Prostate gland (tissue), 2 donors: ENCODE results near the gene PODN. TPM values are rescaled to one million over a fixed set of nuclear protein-coding genes. Genes with fewer than 3 reads are reported as not detected.

Source experiments
- DNase-seq: peaks from one replicate; pipeline ENCODE4 v3.0.0-alpha.2; 2019; ENCODE audit warnings: low spot score
- H3K27ac ChIP-seq, 2 donors: fragments of 200-600 bp; sonication (generic); 2 replicates each; pipeline ENCODE4 v1.5.1; 2017 to 2019
- H3K27me3 ChIP-seq: fragments of 200-600 bp; sonication (generic); replicated peaks from 2 replicates; pipeline ENCODE4 v1.5.1; 2019; ENCODE audit not compliant: insufficient read depth
- H3K36me3 ChIP-seq, 2 donors: fragments of 200-600 bp; sonication (generic); 1 replicate in 1 of 2; 2 replicates in 1 of 2; pipeline versions ENCODE4 v1.5.1 to v1.8.1; 2017 to 2019
- H3K4me1 ChIP-seq: fragments of 200-600 bp; sonication (generic); replicated peaks from 2 replicates; pipeline ENCODE4 v1.5.1; 2019
- H3K4me3 ChIP-seq, 2 donors: fragments of 200-600 bp; sonication (generic); 2 replicates each; pipeline ENCODE4 v1.5.1; 2017 to 2019
- H3K9me3 ChIP-seq: fragments of 200-600 bp; sonication (generic); 2 replicates; pipeline ENCODE4 v1.5.1; 2017
- CTCF ChIP-seq, 4 experiments: fragments of 200-600 bp in 2 of 4; fragments of 450-650 bp in 2 of 4; sonication (generic) in 2 of 4; IDR thresholded peaks; 1 replicate in 3 of 4; 2 replicates in 1 of 4; pipeline ENCODE4 v1.5.1; 2016 to 2019; ENCODE audit warnings: antibody characterized with exemption in 4 of 4, mild to moderate bottlenecking in 2 of 4, moderate library complexity in 2 of 4
- POLR2A ChIP-seq: fragments of 450-650 bp; IDR thresholded peaks from one replicate; pipeline ENCODE4 v1.6.1; 2016; ENCODE audit warnings: antibody characterized with exemption, mild to moderate bottlenecking
- POLR2AphosphoS5 ChIP-seq: sonication (generic); formaldehyde crosslinking; IDR thresholded peaks from one replicate; pipeline ENCODE4 v1.6.1; 2017; ENCODE audit warnings: antibody characterized with exemption
- WGBS: methylation state at CpG from one replicate; pipeline ENCODE4 v1.1.5; 2018; 5-methylcytosine and 5-hydroxymethylcytosine counted together
- intact Hi-C: fragments of 100-400 bp; cut with DNase I; formaldehyde crosslinking; loops from one replicate; pipeline ENCODE4 v1.14.2; 2022
- total RNA-seq, 2 donors: library from RNA; depleted of rRNA; stranded (reverse); fragments of >200 nt; gene quantifications; one replicate each; pipeline ENCODE4 v1.1.0, GENCODE V29; 2016

The PODN gene
- total RNA-seq, 2 donors from 2014 or later: 11.6 to 92.7 TPM

- no peaks in the 10 kb centered on the region for H3K27me3 ChIP-seq
- intact Hi-C loops: no loop called here
- H3K4me1 ChIP-seq: no peaks in the 10 kb centered on the region
- H3K4me3 ChIP-seq: no peak overlapping the region
- TF ChIP-seq POLR2A (no peak), POLR2AphosphoS5 (no peak), CTCF (IDR thresholded peaks at IDR 0.05) (no peak)
- no peaks in the 10 kb centered on the region for H3K9me3 ChIP-seq
- no peak overlapping the region for H3K27ac ChIP-seq
- 83% methylated on average over 26 of the region's 26 CpGs for WGBS
- DNase-seq: peak; percentile 17
- no peaks in the 10 kb centered on the region for H3K36me3 ChIP-seq
Measured at GRCh38 chr1:53091841-53092645, 30.0 kb downstream of the PODN start.

- 91% methylated on average over 32 of the region's 33 CpGs for WGBS
- H3K4me3 ChIP-seq: no peak overlapping the region
- no peak for TF ChIP-seq POLR2AphosphoS5
- TF ChIP-seq CTCF (IDR thresholded peaks at IDR 0.05): no peak
- TF ChIP-seq POLR2A: no peak
- H3K36me3 ChIP-seq: no peaks in the 10 kb centered on the region
- H3K27ac ChIP-seq: no peak overlapping the region
- H3K9me3 ChIP-seq: no peaks in the 10 kb centered on the region
- DNase-seq: no peak
- H3K4me1 ChIP-seq: no peaks in the 10 kb centered on the region
- no peaks in the 10 kb centered on the region for H3K27me3 ChIP-seq
- intact Hi-C loops: no loop called here
Measured at GRCh38 chr1:53092659-53093450, 30.8 kb downstream of the PODN start.

DNA sequence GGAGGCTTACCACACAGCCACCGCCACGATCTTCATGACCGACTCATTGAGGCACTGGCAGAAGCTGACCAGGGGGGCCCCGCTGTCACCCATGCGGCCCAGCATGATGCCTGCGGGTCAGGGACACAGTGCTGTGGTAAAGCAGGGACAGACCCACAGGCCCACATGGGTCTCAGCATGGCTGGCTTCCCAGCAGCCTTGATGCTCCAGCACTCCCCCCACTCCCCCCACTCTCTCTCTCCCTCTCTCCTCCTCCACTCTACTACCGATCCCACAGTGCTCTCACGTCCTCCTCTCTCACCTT, 31.4 kb downstream of the PODN start:
- Histone ChIP-seq H3K27ac (no peak overlapping the region), H3K4me1 (no peaks in the 10 kb centered on the region), H3K27me3 (no peaks in the 10 kb centered on the region), H3K4me3 (no peak overlapping the region), H3K9me3 (no peaks in the 10 kb centered on the region), H3K36me3 (no peaks in the 10 kb centered on the region)
- TF ChIP-seq POLR2A (no peak), CTCF (IDR thresholded peaks at IDR 0.05) (no peak), POLR2AphosphoS5 (no peak)
- DNase-seq: no peak
- 87% methylated on average over 4 of the region's 8 CpGs for WGBS
- intact Hi-C loops: no loop called here

DNA sequence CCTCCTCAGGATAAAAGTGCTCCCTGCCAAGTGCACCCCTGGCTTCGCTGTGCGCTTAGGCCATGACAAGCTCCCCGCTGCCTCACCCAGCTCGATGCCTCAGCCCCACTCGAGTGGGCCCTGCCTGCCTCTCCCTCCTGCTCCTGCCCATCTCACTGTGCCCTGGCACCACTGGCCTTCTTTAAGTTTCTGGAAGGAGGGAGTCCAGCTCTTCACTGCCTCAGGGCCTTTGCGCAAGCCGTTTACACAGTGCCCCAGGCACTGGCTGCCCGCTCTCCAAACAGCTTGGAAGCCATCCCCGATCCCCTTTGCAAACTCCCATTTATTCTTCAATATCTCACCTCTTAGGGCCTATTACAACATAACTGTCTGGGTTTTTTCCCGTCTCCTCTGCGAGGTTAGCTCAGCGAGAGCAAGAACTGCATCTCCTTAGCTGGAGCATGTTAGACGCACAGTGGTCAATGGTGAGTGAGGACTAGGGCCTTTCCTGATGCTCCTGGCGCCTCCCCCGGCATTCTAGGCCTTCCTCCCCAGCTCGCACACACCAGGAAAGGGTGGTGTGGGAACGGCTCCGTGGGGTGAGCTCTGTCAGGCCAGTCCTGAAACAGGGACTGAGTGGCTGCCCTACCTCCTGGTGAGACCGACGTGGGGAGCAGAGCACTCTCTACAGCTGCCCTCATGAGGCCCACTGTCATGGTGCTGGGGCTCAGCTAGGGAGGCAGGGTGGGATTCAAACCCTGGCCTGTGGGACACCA, 31.9 kb downstream of the PODN start:
- Histone ChIP-seq H3K27me3 (no peaks in the 10 kb centered on the region), H3K27ac (no peak overlapping the region), H3K36me3 (no peaks in the 10 kb centered on the region), H3K4me3 (no peak overlapping the region), H3K9me3 (no peaks in the 10 kb centered on the region), H3K4me1 (no peaks in the 10 kb centered on the region)
- WGBS: 90% methylated on average over 20 of the region's 20 CpGs
- intact Hi-C loops: no loop called here
- no peak for DNase-seq
- TF ChIP-seq CTCF (IDR thresholded peaks at IDR 0.05) (no peak), POLR2AphosphoS5 (no peak), POLR2A (no peak)
